DMS 273 (cell line): ENCODE results near the gene RALGAPB.
"Not testable (repeated sequence)": the region's sequence is repeated elsewhere in the genome, so short reads cannot be mapped to it uniquely, and the experiment has no call there.

ENCODE experiments used
- DNase-seq: peaks from one replicate; lab custom pipeline; 2025; ENCODE audit not compliant: unreplicated experiment; lab: John Stamatoyannopoulos, UW

Gene RALGAPB

DNA sequence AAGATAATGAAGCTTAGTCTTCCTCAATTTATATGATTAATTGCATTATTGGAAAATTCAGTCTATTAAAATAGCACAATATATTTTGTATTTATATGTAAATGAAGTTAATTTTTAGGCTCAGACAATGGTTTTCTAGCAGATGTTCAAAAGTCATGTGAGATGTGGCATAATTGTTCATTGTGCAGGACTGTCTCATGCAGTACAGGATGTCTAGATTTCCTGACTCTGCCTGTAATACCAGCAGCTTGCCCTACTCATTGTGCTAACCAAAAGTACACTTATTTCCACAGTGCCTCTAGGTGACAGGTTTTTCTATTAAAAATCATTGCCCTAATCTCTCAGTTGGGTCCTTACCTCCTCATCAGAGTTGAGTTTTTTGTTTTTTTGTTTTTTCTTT lies 12.4 kb downstream of the RALGAPB start:
- DNase-seq: no peak

DNA sequence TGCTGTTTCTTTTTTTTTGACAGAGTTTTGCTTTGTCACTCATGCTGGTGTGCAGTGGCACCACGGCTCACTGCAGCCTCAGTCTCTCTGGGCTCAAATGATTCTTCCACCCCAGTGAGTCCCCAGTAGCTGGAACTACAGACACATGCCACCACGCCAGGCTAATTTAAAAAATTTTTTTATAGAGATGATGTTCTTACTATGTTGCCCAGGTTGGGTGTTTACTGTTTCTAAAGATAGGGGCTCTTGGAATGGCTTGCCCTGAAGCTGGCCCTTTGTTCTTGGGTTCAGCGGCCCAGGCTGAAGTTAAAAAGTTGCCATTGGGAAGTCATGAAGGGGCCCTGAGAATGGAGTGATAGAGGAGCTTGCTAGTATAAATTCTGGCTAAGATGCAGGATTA lies 16.5 kb downstream of the RALGAPB start:
- no peak for DNase-seq

DNA sequence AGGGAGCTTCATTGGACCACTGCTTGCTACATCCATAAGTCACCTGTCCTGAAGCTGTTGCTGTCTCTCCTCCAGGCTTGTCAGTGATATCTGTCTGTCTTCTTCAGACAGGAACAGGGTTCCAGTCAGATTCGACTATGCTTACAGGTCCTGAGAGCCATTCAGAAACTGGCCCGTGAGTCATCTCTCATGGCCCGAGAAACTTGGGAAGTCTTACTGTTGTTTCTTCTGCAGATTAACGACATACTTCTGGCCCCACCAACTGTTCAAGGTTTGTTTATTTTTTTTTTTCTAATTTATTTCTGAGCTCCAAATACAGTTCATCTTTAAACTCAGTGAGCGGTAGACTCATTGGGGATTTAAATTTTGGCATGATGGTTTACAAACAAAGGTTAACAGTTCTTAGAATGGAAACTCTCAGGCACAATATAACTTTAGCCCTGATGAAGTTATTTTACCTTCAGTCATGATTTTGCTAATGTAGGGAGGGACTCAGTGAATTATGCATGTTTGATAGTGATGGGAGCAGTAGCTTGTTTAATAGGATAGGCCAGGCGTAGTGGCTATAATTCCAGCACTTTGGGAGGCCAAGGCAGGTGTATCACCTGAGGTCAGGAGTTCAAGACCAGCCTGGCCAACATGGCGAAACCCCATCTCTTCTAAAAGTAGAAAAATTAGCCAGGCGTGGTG lies 24.7 kb downstream of the RALGAPB start:
- no peak for DNase-seq

DNA sequence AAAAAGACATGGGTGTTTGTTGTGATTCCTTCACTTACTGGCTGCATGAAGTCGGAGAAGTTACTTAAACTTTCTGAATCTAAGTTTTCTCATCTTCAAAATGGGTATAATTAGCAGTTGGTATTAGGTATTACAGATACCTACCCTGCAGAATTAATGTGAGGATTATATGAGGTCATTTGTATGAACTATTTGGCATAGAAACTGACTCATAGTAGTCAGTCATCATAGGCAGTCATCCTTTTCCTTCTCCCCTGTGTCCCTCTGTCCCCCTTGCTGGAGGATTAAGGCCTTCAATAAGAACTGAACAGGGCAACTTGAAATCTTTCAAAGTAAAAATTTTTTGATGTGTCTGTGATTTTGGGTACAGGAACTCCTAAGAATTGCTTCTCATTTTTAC lies 26.3 kb downstream of the RALGAPB start:
- DNase-seq: no peak

DNA sequence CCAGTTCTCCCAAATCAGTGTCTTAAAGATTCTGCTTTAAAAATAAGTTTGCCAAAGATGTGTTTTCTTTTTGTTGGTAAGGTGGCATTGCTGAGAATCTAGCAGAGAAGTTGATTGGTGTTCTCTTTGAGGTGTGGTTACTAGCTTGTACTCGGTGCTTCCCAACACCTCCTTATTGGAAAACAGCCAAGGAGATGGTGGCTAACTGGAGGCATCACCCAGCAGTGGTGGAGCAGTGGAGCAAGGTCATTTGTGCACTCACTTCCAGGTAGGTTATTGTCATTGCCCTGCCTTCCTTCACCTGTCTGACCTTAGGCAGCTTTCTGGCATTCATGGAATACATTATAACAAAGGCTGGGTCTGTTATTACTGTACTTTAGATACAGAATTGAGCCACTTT lies 26.7 kb downstream of the RALGAPB start:
- no peak for DNase-seq

DNA sequence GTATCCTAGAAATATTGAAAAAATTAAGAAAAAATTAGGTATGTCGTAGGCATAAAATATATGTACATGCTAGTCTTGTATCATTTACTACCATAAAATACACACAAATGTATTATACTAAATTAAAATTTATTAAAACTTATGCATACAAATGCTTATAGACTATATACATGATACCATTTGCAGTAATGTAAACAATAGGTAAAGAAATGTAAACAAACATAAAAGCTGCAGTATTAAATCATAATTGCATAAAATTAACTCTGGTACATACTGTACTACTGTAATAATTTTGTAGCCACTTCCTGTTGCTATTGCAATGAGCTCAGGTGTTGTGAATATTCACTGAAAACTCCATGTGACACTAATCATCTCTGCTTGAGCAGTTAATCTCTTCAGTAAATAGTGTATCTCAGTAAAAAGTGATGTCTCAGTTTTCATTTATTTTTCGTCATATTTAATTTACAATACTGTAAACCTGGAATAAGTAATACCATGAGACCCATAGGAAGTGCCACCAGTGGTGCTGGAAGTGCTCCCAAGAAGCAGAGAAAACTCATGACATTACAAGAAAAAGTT lies 29.3 kb downstream of the RALGAPB start:
- DNase-seq: no peak

DNA sequence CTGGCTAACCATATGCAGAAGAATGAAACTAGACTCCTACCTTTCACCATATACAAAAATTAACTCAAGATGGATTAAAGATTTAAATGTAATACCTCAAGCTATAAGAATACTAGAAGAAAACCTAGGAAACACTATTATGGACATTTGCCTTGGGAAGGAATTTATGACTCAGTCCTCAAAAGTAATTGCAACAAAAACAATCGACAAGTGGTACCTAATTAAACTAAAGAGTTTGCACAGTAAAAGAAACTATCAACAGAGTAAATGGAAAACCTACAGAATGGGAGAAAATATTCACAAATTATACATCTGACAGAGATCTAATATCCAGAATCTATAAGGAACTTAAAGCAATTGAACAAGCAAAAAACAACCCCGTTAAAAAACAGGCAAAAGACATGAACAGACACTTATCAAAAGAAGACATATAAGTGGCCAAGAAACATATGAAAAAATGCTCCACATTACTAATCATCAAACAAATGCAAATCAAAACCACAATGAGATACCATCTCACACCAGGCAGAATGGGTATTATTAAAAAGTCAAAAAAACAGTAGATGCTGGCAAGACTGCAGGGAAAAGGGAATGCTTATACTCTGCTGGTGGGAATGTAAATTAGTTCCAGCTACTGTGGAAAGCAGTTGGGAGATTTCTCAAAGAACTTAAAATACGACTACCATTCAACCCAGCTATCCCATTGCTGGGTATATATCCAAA lies 31.9 kb downstream of the RALGAPB start:
- no peak for DNase-seq

DNA sequence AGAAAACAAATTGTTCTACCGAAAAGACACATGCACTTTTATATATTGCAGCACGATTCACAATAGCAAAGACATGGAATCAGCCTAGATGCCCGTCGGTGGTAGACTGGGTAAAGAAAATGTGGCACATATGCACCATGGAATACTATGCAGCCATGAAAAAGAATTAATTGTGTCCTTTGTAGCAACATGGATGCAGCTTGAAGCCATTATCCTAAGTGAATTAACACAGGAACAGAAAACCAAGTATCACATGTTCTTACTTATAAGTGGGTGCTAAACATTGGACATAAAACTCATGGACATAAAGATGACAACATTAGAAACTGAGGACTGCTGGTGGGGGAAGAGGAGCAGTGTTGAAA lies 32.4 kb downstream of the RALGAPB start:
- no peak for DNase-seq

DNA sequence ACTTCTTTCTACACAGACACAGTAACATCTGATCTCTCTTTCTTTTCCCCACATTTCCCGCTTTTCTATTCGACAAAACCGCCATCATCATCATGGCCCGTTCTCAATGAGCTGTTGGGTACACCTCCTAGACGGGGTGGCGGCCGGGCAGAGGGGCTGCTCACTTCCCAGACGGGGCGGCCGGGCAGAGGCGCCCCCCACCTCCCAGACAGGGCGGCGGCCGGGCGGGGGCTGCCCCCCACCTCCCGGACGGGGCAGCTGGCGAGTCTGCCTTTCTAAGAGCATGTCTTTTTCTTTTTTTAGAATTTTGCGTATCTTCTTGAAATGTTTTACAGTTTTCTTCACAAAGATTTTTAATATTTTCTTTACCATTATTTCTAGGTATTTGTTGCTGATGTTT lies 39.1 kb downstream of the RALGAPB start:
- not testable (repeated sequence) for DNase-seq

DNA sequence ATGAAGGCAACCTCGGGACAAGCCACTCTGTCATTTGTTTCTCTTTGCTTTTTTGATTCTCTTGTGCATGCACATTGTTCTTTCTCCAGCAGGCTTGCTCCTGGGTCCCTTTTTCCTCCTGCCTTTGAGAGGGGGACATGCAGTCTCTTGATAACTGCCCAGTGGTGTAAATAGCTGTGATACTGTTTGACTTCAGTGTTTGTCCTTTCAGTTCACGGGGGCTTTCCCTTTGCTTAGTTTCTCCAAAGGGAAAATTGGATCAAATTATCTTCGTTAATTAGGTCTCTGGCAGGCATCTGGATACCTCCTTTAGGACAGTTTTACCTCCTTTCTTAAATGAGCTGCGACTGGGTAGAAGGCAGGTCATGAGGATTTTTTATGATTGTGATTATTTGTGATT lies 41.5 kb downstream of the RALGAPB start:
- no peak for DNase-seq

DNA sequence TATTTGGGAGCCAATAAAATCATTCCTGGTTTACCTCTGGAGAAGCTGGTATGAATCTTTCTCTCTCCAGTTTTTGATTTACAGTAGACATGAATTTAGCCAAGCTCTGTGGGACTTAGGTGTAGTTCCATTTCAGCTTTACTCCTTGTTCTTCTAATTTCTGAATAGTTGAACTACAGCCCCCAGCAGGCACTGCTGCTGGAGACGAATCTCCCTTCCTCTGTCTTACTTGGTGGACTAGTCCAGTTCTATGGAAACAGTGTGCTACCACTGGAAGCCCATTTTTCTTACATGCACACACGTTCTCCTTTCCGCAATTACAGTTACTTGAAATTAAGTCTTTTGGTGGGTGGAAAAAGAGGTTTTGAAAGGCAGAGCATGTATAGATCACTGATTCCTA lies 42.3 kb downstream of the RALGAPB start:
- DNase-seq: no peak

DNA sequence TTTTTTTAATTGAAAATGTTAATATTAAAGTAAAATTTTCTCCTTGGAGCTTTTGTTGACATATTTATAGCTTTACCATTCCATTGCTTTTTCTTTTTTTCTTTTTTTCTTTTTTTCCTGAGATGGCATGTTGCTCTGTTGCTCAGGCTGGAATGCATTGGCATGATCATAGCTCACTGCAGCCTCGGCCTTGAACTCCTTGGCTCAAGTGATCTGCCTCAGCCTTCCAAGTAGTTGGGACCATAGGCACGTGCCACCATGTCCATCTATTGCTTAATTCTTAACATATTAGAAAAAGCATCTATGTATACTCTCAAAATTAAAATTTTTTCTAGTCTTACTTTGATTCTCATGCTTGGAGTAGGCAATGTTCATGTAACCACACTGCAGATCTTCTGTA lies 43.0 kb downstream of the RALGAPB start:
- no peak for DNase-seq

DNA sequence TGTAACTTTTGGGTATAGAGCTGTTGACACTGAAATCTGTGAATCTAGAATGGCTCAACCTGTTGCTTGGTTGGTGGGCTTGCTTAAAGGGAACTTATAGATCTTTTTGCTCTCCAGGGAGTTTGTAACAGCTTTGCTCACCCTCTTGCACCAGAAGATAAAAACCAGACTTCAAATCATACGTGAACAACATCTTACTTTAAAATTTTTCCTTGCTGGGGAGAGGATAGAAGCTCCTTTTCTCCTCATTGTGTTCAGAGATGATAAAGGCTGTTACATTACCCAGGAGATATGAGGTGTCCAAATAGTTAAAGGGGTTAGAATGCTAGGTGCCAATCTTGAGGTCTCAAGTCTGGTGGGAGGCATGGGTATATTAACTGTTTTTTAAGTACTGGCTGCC lies 46.8 kb downstream of the RALGAPB start:
- no peak for DNase-seq

DNA sequence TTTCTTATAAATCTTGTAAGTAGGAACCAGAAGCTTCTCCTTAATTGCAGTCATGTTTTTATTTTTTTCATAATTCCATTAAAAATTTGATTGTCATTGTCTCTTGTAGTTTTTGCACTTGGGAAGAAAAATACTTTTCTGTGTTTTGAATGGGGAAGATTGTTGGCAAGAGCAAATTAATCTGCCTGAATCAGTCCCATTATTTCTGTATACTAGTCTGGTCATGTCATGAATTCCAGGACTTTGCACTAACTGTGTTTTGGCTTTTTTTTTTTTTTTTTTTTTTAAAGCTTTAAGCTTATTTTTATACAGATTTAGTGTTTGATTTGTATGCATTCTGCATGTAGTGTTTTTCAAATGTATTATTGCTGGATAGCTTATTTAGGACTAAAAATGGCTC lies 47.6 kb downstream of the RALGAPB start:
- DNase-seq: no peak

DNA sequence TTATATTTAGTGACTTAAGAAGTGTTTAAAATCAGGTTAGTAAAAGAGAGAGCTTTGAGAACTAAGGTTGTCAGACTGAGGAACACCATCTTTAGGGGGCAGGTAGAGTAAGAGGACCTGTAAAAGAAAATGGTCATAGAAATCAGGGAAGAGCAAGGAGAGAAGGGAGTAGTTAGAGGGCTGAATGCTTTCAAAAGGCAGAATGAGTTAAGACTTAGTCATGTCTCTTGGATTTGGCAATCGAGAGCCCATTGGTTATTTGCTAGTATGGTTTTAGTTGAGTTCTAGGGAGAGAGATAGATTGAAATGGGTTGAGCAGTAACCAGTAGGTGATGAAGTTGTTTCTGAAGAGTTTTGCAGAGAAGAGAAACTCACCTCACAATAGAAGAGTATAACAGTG lies 51.1 kb downstream of the RALGAPB start:
- DNase-seq: no peak

DNA sequence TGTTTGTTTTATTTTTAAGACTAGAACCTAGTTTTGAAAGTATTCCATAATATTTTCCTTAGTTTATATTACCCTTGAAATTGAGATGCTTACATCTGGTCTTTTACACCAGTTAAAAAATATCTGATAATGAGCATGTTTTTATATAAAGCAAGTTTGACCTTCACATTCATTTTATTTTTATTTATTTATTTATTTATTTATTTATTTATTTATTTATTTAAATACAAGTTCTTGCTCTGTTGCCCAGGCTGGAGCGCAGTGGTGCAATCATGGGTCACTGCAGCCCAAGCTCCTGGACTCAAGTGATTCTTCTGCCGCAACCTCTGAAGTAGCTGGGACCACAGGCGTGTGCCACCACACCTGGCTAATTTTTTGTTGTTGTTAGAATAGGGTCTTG lies 55.5 kb downstream of the RALGAPB start:
- DNase-seq: no peak

DNA sequence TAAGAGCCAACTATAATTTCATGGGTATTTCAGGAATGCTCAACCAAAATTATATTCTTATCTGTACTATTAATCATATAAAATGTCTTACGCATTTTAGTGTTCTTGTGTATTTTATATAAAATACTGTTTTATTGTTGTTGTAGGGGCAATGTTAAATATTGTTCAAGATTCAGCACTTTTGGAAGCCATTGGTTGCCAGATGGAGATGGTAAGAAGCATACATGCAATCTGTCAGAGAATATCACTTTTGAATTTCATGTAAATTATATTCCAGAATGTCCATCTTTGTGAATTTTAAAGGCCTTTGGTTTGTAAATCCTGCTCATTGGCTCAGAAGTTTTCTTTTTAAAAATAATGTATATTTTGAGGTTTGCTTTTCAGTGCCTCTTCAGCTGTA lies 58.4 kb downstream of the RALGAPB start:
- no peak for DNase-seq

DNA sequence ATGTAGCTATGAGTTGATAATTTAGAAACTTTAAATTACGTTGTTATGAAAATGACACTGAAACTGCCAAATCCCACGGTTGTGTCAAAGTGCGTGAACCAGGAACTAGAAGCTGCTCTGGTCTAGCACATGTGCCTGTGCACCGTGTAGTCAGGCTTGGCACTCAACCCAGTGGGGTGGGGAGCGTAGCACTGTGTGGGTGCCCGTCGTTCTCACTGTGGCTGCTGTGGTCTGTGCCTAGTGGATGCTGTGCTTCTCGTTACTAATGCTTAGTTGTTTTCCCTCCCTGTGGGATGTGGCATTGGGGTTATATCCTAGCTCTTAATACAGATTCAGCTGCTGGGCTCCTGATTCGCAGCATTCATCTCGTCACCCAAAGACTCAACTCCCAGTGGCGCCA lies 62.1 kb downstream of the RALGAPB start:
- DNase-seq: no peak

DNA sequence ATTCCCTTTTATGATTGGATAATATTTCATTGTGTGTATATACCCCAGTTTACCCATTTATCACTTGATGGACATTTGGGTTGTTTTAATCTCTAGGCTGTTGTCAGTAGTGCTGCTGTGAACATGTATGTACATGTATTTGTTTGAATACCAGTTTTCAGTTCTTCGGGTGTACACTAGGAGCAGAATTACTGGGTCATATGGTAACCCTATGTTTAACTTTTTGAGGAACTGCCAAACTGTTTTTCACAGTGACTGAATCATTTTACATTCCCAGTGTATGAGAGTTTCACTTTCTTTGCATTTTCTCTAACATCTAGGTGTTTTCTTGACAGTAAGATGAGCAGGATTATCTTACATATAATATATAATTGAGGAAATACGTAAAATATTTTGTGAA lies 63.7 kb downstream of the RALGAPB start:
- no peak for DNase-seq

DNA sequence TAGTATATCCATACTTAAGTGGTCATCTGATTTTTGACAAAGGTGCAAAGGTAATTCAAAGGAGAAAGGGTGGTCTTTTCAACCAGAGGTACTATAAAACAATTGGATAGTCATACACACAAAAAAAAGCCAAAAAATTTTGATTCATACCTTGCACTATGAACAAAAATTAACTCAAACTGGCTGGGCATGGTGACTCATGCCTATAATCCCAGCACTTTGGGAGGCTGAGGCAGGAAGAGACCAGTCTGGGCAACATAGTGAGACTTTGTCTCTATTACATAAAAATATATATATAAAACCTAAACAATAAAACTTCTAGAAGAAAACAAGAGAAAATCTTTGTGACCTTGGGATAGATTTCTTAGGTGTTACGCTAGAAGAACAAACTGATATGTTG lies 64.5 kb downstream of the RALGAPB start:
- DNase-seq: no peak

DNA sequence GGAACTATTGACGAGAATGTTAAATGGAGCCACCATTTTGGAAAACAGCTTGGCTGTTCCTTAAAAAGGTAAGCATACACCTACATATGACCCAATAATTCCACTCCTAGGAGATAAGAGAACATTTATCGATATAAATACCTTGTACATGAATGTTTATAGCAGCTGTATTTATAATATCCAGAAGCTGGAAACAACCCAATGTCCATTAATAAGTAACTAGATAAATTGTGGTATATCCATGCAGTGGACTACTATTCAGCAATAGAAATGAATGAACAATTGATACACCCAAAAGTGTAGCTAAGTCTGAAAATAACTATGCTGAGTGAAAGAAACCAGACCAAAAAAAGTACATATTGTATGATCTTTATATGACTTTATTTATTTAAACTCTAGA lies 66.1 kb downstream of the RALGAPB start:
- no peak for DNase-seq

DNA sequence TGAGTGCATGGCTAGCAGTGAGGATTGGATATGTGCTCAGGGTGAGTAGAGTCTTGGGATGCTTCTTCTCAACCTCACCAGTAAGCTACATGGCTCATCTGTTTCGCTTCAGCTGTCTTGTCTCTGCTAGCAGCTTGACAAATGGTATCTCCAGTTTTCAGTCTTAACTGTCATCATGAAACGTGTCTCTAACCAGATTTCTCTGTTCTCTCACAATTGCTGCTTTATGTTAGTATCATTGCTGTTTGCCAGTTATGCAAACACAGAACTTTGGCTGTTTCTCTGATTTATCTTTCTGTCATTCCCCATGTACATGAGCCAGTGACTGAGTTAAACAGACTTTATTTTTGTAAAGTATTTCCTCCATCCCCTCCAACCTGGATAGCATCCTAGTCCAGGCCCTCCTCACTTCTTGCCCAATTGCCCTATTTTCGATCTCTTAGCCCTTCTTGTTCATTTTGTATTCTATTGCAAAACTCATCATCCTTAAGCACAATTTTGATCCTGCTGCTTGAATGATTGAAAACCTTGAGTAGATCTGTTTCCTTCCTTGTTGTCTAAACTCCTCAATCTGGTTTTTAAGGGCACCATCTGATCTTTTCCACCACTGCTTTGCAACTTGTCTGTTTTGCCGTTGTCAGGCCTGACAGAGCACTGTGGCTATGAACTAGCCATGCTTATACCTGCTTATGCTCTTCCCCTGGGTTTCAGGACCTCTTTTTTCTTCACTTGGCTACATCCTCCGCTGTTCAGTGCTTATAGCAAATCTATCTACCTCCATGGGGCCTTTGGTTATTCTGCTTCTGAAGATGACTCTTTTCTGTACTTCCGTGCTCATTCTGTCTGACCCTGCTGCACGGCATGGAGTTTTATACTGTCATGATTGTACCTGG lies 70.6 kb downstream of the RALGAPB start:
- no peak for DNase-seq
